ENCODE results near the gene TMEM225. TPM values are rescaled to one million over a fixed set of nuclear protein-coding genes. Genes with fewer than 3 reads are reported as not detected.
"Not testable (repeated sequence)": the region's sequence is repeated elsewhere in the genome, so short reads cannot be mapped to it uniquely, and the experiment has no call there.

TMEM225 gene
- total RNA-seq, 2 donors from 2014 or later: not detected

DNA sequence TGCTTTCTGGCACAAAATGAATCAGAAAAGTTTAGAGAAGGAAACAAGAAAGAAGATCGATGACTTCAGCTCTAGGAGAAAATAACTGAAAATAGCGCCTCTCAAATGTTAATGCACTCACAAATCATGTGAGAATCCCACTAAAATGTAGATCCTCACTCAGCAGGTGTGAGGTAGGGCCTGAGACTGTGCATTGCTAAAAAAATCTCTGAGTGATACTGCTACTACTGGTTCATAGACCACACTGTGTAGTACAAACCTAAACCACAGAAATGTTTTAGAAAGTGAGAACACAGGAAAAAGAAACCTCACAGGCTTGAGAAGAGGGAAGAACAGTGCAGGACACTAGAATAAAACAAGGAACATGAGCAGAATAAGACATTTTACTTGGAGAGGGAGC lies 18.5 kb upstream of the TMEM225 start:
- ATAC-seq (ENCODE audit: insufficient number of reproducible peaks, low FRiP score, low read depth): no peak
- Histone ChIP-seq H3K36me3 (no peaks in the 10 kb centered on the region), H3K27me3 (replicated peaks; ENCODE audit: insufficient read depth) (no peaks in the 10 kb centered on the region), H3K4me3 (no peak overlapping the region), H3K9me3 (no peaks in the 10 kb centered on the region), H3K27ac (no peak overlapping the region), H3K4me1 (ENCODE audit: control insufficient read depth in 1 of 2, low read depth in 2 of 2) (no peaks in the 10 kb centered on the region)
- no peak for DNase-seq (ENCODE audit: low spot score)
- TF ChIP-seq, protein P1, sequence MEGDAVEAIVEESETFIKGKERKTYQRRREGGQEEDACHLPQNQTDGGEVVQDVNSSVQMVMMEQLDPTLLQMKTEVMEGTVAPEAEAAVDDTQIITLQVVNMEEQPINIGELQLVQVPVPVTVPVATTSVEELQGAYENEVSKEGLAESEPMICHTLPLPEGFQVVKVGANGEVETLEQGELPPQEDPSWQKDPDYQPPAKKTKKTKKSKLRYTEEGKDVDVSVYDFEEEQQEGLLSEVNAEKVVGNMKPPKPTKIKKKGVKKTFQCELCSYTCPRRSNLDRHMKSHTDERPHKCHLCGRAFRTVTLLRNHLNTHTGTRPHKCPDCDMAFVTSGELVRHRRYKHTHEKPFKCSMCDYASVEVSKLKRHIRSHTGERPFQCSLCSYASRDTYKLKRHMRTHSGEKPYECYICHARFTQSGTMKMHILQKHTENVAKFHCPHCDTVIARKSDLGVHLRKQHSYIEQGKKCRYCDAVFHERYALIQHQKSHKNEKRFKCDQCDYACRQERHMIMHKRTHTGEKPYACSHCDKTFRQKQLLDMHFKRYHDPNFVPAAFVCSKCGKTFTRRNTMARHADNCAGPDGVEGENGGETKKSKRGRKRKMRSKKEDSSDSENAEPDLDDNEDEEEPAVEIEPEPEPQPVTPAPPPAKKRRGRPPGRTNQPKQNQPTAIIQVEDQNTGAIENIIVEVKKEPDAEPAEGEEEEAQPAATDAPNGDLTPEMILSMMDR (IDR thresholded peaks at IDR 0.05): no peak

DNA sequence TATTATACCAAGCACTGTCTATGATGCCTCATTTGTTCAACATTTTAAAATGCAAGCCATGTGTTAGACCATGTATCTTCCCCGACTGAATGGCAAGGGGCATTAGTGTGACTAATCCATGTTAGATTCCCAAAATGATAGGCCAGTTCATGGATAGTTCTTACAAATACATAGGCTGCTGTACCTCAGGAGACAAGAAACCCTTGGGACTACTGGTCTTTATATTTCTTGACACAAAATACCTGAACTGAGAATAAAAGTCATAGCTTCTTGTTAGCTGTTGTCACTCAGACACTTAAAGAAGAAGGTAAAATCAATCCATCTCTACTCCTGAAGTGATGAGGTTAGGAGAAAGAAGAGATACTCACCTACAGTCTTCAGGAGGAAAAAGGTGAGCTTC lies 16.4 kb upstream of the TMEM225 start, which contains the start of gene OR8D4:
Gene OR8D4, plus strand, starts transcription at position 301 of the 400 bp plus-strand sequence. CDS start 4,265 bp downstream, outside the sequence.
- Histone ChIP-seq H3K36me3 (no peaks in the 10 kb centered on the region), H3K4me1 (ENCODE audit: control insufficient read depth in 1 of 2, low read depth in 2 of 2) (no peaks in the 10 kb centered on the region), H3K4me3 (no peak within 1 kb of the TSS), H3K27me3 (replicated peaks; ENCODE audit: insufficient read depth) (no peaks in the 10 kb centered on the region), H3K27ac (no peak within 1 kb of the TSS), H3K9me3 (no peaks in the 10 kb centered on the region)
- TF ChIP-seq, protein P1 (IDR thresholded peaks at IDR 0.05): no peak
- DNase-seq (ENCODE audit: low spot score) (no peak), ATAC-seq (ENCODE audit: insufficient number of reproducible peaks, low FRiP score, low read depth) (no peak)

GRCh38 chr11:123899792-123900191 lies 14.3 kb upstream of the TMEM225 start:
- DNase-seq (ENCODE audit: low spot score) (no peak), ATAC-seq (ENCODE audit: insufficient number of reproducible peaks, low FRiP score, low read depth) (no peak)
- Histone ChIP-seq H3K4me1 (ENCODE audit: control insufficient read depth in 1 of 2, low read depth in 2 of 2) (no peaks in the 10 kb centered on the region), H3K36me3 (no peaks in the 10 kb centered on the region), H3K9me3 (no peaks in the 10 kb centered on the region), H3K4me3 (no peak overlapping the region), H3K27me3 (replicated peaks; ENCODE audit: insufficient read depth) (no peaks in the 10 kb centered on the region), H3K27ac (no peak overlapping the region)
- TF ChIP-seq, protein P1 (IDR thresholded peaks at IDR 0.05): no peak

DNA sequence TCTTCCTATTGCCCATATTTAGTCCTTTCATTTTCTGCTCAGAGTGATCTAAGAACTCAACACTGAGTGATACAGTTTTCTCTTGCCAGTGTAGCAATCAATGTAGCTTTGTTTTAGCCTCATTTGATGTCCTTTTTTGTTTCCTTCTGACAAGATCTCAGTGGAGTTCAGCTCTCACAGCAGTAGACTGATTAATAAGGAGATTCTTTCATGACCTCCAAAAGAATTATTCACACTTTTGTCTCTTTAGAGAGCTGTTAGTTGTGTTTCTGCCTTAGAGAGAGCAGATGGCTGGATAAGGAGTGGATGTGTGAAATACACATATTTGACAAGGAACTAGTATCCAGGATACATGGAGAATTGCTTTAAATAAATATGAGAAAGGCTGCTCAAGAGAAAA lies 6.6 kb upstream of the TMEM225 start:
- H3K27ac ChIP-seq: no peak overlapping the region
- DNase-seq (ENCODE audit: low spot score) (no peak), ATAC-seq (ENCODE audit: insufficient number of reproducible peaks, low FRiP score, low read depth) (no peak)
- H3K36me3 ChIP-seq: no peaks in the 10 kb centered on the region
- H3K27me3 ChIP-seq (replicated peaks; ENCODE audit: insufficient read depth): no peaks in the 10 kb centered on the region
- H3K9me3 ChIP-seq: no peaks in the 10 kb centered on the region
- H3K4me3 ChIP-seq: no peak overlapping the region
- H3K4me1 ChIP-seq (ENCODE audit: control insufficient read depth in 1 of 2, low read depth in 2 of 2): no peaks in the 10 kb centered on the region
- TF ChIP-seq, protein P1 (IDR thresholded peaks at IDR 0.05): no peak

DNA sequence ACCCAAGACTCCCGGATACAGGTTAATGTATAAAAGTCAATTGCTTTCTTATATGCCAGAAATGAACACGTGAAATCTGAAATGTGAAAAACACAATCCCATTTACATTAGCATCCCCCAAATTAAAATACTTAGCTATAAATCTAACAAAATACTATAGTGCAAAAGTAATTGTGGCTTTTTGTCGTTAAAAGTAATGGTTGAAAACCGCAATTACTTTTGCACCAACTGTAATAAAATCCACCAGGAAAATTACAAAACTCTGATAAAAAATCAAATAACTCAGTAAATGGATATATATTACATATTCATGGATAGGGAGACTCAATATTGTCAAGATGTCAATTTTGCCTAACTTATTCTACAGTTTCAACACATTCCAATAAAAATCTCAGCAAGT lies 4.6 kb downstream of the TMEM225 start:
- Histone ChIP-seq H3K36me3 (no peaks in the 10 kb centered on the region), H3K9me3 (no peaks in the 10 kb centered on the region), H3K27ac (no peak overlapping the region), H3K27me3 (replicated peaks; ENCODE audit: insufficient read depth) (no peaks in the 10 kb centered on the region), H3K4me3 (no peak overlapping the region), H3K4me1 (ENCODE audit: control insufficient read depth in 1 of 2, low read depth in 2 of 2) (no peaks in the 10 kb centered on the region)
- TF ChIP-seq, protein P1 (IDR thresholded peaks at IDR 0.05): no peak
- DNase-seq (ENCODE audit: low spot score) (no peak), ATAC-seq (ENCODE audit: insufficient number of reproducible peaks, low FRiP score, low read depth) (no peak)

- H3K4me3 ChIP-seq; H3K4me1 ChIP-seq (ENCODE audit: control insufficient read depth in 1 of 2, low read depth in 2 of 2); H3K36me3 ChIP-seq; H3K9me3 ChIP-seq; DNase-seq (ENCODE audit: low spot score); H3K27ac ChIP-seq; H3K27me3 ChIP-seq (replicated peaks; ENCODE audit: insufficient read depth); ATAC-seq (ENCODE audit: insufficient number of reproducible peaks, low FRiP score, low read depth): not testable (repeated sequence)
Observed at GRCh38 chr11:123867795-123868194, 17.7 kb downstream of the TMEM225 start.

GRCh38 chr11:123865293-123865692 lies 20.2 kb downstream of the TMEM225 start:
- not testable (repeated sequence) for H3K4me1 ChIP-seq (ENCODE audit: control insufficient read depth in 1 of 2, low read depth in 2 of 2); ATAC-seq (ENCODE audit: insufficient number of reproducible peaks, low FRiP score, low read depth); H3K4me3 ChIP-seq; H3K27me3 ChIP-seq (replicated peaks; ENCODE audit: insufficient read depth); DNase-seq (ENCODE audit: low spot score); H3K9me3 ChIP-seq; H3K36me3 ChIP-seq; H3K27ac ChIP-seq

All from thoracic aorta (tissue), 2 donors.